ENCODE data around the gene KEAP1.

The KEAP1 gene

DNA sequence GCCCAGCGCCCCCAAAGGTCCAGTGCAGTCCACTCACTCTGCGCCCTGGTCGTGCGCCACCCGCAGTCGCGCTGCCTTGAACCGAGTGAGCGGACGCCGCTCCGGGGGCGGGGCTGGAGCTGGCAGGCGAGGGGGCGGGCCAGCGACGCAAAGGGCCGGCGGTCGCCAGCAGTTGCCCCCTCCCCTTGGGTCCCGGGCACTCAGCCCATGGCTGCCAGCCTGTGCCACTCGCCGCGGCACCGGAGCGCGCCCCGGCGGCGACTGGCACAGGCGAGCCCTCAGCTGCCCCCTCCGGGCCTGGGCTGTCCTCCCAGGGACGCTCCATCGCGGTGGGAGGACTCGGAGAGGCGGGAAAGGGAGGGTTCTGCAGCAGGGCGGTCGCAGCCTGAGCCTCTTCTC lies 14.2 kb upstream of the KEAP1 start, which contains the start of gene S1PR5:
Gene S1PR5 (minus strand): TSS at position 87 of the 399 bp plus-strand sequence. CDS start 2,436 bp downstream, outside the sequence.
- Histone ChIP-seq H3K4me3 (ENCODE audit: insufficient read depth, low read length, poor library complexity, severe bottlenecking) (no peak within 1 kb of the TSS), H3K27me3 (ENCODE audit: low read length) (no peaks in the 10 kb centered on the region), H3F3A (ENCODE audit: insufficient read depth) (no peaks in the 10 kb centered on the region), H4K20me1 (ENCODE audit: low read depth, low read length) (no peaks in the 10 kb centered on the region), H3K27ac (ENCODE audit: low read depth, low read length) (no peak within 1 kb of the TSS), H3K36me3 (ENCODE audit: low read length) (no peaks in the 10 kb centered on the region), H2AFZ (ENCODE audit: low read depth, low read length, severe bottlenecking) (no peak within 1 kb of the TSS), H3K9ac (ENCODE audit: low read length) (no peak within 1 kb of the TSS), H3K4me2 (ENCODE audit: low read depth, low read length, poor library complexity, severe bottlenecking) (no peak within 1 kb of the TSS), H3K9me3 (ENCODE audit: insufficient read depth, low read length) (no peaks in the 10 kb centered on the region), H3K79me2 (ENCODE audit: insufficient read depth, low read length) (no peaks in the 10 kb centered on the region), H3K9me2 (replicated peaks; ENCODE audit: insufficient read depth, low read length) (no peaks in the 10 kb centered on the region)
- no peak for TF ChIP-seq CTCF (IDR thresholded peaks at IDR 0.05; ENCODE audit: insufficient read depth, low read length, poor library complexity, severe bottlenecking)
- TF ChIP-seq EZH2phosphoT487 (conservative IDR thresholded peaks at IDR 0.05; ENCODE audit: low read length) = no peak

DNA sequence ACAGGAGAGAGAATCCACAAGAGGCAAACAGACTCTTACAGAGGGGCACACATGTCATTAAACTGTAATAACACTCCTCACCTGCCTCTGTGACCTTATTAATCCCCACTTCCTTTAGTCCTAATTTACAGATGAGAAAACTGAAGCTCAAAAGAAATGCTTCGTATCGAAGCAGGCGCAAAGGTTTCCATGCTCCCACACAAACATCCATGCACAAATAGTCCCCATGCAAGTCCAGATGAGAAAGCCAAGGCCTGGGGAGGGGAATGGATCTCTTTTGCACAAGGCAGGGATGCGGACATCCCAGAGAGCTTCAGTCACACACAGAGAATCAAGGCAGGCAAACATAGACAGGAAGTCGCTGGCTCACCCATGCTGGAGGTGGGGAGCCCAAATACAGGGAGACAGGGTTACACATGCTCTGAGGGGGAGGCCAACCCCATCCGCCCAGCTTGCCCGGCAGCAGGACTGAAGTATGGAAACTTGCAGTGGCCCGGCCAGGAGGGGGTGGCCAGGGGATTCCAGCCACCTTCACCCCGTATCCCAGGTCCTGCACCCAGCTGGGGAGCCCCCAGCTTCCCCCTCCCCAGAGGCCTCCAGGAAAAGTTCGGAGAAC lies 13.6 kb upstream of the KEAP1 start:
- no peaks in the 10 kb centered on the region for H3K9me3 ChIP-seq (ENCODE audit: insufficient read depth, low read length)
- H3F3A ChIP-seq (ENCODE audit: insufficient read depth) = no peaks in the 10 kb centered on the region
- H3K9me2 ChIP-seq (replicated peaks; ENCODE audit: insufficient read depth, low read length) = no peaks in the 10 kb centered on the region
- no peaks in the 10 kb centered on the region for H4K20me1 ChIP-seq (ENCODE audit: low read depth, low read length)
- H3K27ac ChIP-seq (ENCODE audit: low read depth, low read length) = no peak overlapping the region
- H3K79me2 ChIP-seq (ENCODE audit: insufficient read depth, low read length) = no peaks in the 10 kb centered on the region
- no peak overlapping the region for H2AFZ ChIP-seq (ENCODE audit: low read depth, low read length, severe bottlenecking)
- no peak overlapping the region for H3K9ac ChIP-seq (ENCODE audit: low read length)
- no peak for TF ChIP-seq EZH2phosphoT487 (conservative IDR thresholded peaks at IDR 0.05; ENCODE audit: low read length)
- TF ChIP-seq CTCF (IDR thresholded peaks at IDR 0.05; ENCODE audit: insufficient read depth, low read length, poor library complexity, severe bottlenecking) = no peak
- no peaks in the 10 kb centered on the region for H3K27me3 ChIP-seq (ENCODE audit: low read length)
- no peak overlapping the region for H3K4me3 ChIP-seq (ENCODE audit: insufficient read depth, low read length, poor library complexity, severe bottlenecking)
- H3K4me2 ChIP-seq (ENCODE audit: low read depth, low read length, poor library complexity, severe bottlenecking) = no peak overlapping the region
- H3K36me3 ChIP-seq (ENCODE audit: low read length) = no peaks in the 10 kb centered on the region

DNA sequence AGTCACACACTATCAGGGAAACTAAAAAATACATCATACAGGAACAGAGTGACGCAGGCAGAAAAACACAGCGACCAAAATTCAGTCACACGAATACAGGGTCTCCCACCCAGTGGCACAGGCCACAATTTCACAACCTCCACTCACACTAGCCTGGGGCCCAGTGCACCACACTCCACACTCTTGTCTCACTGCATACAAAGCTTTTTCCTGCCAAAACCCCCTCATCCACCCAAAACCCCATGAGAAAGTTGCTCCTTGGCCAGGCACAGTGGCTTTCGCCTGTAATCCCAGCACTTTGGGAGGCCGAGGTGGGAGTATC lies 12.9 kb upstream of the KEAP1 start:
- no peak overlapping the region for H3K9ac ChIP-seq (ENCODE audit: low read length)
- no peaks in the 10 kb centered on the region for H4K20me1 ChIP-seq (ENCODE audit: low read depth, low read length)
- no peak overlapping the region for H2AFZ ChIP-seq (ENCODE audit: low read depth, low read length, severe bottlenecking)
- no peak for TF ChIP-seq EZH2phosphoT487 (conservative IDR thresholded peaks at IDR 0.05; ENCODE audit: low read length)
- TF ChIP-seq CTCF (IDR thresholded peaks at IDR 0.05; ENCODE audit: insufficient read depth, low read length, poor library complexity, severe bottlenecking) = no peak
- no peaks in the 10 kb centered on the region for H3K9me3 ChIP-seq (ENCODE audit: insufficient read depth, low read length)
- no peaks in the 10 kb centered on the region for H3K9me2 ChIP-seq (replicated peaks; ENCODE audit: insufficient read depth, low read length)
- H3K4me2 ChIP-seq (ENCODE audit: low read depth, low read length, poor library complexity, severe bottlenecking) = no peak overlapping the region
- no peaks in the 10 kb centered on the region for H3F3A ChIP-seq (ENCODE audit: insufficient read depth)
- no peaks in the 10 kb centered on the region for H3K27me3 ChIP-seq (ENCODE audit: low read length)
- H3K4me3 ChIP-seq (ENCODE audit: insufficient read depth, low read length, poor library complexity, severe bottlenecking) = no peak overlapping the region
- H3K79me2 ChIP-seq (ENCODE audit: insufficient read depth, low read length) = no peaks in the 10 kb centered on the region
- H3K36me3 ChIP-seq (ENCODE audit: low read length) = no peaks in the 10 kb centered on the region
- H3K27ac ChIP-seq (ENCODE audit: low read depth, low read length) = no peak overlapping the region
